ENCODE results near the gene SCAMP2.
"Not testable (repeated sequence)": the region's sequence is repeated elsewhere in the genome, so short reads cannot be mapped to it uniquely, and the experiment has no call there.

The SCAMP2 gene

GRCh38 chr15:74873036-74873755 lies at the start of gene SCAMP2:
SCAMP2 (minus strand) TSS chr15:74873365; CDS start chr15:74873255, 110 bp downstream.
- DNase-seq (ENCODE audit: low read depth in 2 of 2, low spot score in 1 of 2), result peak; percentile 70 to 84

GRCh38 chr15:74920456-74920855 lies 47.3 kb upstream of the SCAMP2 start:
- no peak for DNase-seq (ENCODE audit: low read depth in 2 of 2, low spot score in 1 of 2)

GRCh38 chr15:74917676-74918075 lies 44.5 kb upstream of the SCAMP2 start:
- DNase-seq (ENCODE audit: low read depth in 2 of 2, low spot score in 1 of 2), result no peak

DNA sequence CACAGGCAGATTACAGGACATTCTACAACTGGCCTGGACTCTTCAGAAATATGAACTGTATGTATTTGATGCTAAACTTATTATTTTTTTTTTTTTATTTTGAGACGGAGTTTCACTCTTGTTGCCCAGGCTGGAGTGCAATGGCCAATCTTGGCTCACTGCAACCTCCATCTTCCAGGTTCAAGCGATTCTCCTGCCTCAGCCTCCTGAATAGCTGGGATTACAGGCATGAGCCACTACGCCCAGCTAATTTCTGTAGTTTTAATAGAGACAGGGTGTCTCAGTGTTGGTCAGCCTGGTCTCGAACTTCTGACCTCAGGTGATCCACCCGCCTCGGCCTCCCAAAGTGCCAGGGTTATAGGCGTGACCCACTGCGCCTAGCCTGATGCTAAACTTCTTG lies 40.6 kb upstream of the SCAMP2 start:
- DNase-seq (ENCODE audit: low read depth in 2 of 2, low spot score in 1 of 2), result not testable (repeated sequence)

DNA sequence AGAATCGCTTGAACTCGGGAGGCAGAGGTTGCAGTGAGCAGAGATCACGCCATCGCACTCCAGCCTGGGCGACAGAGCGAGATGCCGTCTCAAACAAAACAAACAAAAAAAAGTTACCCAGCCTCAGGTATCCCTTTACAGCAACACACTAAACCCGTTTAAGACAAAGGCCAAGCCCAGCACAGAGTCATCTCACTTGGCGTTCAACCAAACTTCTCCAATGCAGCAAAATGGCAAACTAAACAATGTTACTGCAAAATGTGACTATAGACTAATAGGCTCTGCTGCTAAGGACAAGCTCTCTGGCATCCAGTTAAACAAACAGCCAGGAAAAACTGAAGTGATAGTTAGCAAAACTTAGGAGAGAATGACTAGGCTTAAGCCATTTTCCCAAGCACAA lies 39.9 kb upstream of the SCAMP2 start:
- no peak for DNase-seq (ENCODE audit: low read depth in 2 of 2, low spot score in 1 of 2)

DNA sequence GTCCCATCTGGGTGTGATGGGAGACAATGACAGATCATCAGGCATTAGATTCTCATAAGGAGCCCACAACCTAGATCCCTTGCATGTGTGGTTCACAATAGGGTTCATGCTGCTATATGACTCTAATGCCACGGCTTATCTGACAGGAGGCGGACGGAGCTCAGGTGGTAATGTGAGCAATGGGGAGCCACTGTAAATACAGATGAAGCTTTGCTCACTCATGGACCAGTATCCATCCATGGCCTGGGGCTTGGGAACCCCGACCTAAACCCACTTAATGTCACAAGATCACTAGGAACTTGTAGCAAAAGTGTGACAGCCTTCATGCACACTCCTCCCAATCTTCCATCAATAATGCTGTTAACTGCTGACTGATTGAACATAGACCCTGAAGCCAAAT lies 35.5 kb upstream of the SCAMP2 start:
- no peak for DNase-seq (ENCODE audit: low read depth in 2 of 2, low spot score in 1 of 2)

GRCh38 chr15:74907163-74907870 lies 34.2 kb upstream of the SCAMP2 start:
- DNase-seq (ENCODE audit: low read depth in 2 of 2, low spot score in 1 of 2), result no peak

GRCh38 chr15:74906450-74907162 lies 33.4 kb upstream of the SCAMP2 start, which contains the start of gene FAM219B:
FAM219B (minus strand) TSS chr15:74906851; CDS start chr15:74906800, 51 bp downstream.
- DNase-seq (ENCODE audit: low read depth in 2 of 2, low spot score in 1 of 2), result peak; percentile 46 to 56

- no peak for DNase-seq (ENCODE audit: low read depth in 2 of 2, low spot score in 1 of 2)
Measured at GRCh38 chr15:74906067-74906449, 32.9 kb upstream of the SCAMP2 start.

DNA sequence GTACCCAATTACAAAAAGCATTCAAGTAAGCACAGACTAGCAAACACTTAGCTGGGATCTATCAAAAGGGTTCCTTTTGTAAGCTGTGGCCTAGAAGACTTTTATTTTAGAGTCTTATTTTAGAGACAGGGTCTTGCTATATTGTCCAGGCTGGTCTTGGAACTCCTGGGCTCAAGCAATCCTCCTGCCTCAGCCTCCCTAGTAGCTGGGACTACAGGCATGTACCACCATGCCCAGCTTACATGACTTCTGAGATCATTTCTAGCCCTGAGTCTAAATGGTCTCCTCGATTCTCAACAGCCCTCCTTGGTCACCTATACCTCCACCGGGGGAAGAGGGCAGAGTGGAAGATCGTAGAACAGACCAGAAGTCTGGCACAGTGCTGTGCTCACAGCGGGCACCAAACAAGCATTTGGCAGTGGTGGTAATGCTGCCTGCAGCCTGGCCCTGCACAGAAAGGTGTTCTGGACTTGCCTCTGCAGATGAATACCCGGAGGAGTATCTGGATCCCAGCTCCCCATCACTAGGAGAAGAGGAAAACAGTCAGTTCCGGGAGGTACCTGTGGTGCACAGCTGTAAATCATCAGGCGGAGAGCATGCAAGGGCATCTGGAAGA lies 31.1 kb upstream of the SCAMP2 start:
- DNase-seq (ENCODE audit: low read depth in 2 of 2, low spot score in 1 of 2), result no peak

GRCh38 chr15:74903676-74904075 lies 30.5 kb upstream of the SCAMP2 start:
- no peak for DNase-seq (ENCODE audit: low read depth in 2 of 2, low spot score in 1 of 2)

GRCh38 chr15:74902295-74903075 lies 29.3 kb upstream of the SCAMP2 start:
- no peak for DNase-seq (ENCODE audit: low read depth in 2 of 2, low spot score in 1 of 2)

DNA sequence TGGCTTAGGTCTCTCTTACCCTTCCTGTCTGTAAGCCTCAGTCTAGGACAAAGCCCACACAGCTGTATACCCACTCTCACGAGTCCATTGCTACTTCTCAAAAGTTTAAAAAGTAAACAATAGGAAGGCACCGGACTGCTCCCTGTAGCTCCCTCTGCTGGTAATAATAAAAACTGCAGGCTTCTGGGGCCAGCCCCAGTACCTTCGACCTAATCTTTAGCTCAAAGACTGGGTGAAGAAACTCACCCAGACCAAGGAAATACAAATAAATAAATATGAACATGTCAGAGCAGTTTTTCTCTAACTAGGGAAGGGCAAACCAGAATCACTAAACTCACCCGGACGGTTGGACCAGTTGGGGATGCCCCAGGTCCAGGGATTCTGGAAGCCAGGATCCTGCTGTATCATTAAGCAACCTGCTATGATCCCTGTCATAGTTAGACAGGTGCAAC lies 28.5 kb upstream of the SCAMP2 start:
- peak in 1 of 2 donors; percentile 38 for DNase-seq (ENCODE audit: low read depth in 2 of 2, low spot score in 1 of 2)

- DNase-seq (ENCODE audit: low read depth in 2 of 2, low spot score in 1 of 2), result no peak
Measured at GRCh38 chr15:74897300-74897701, 24.1 kb upstream of the SCAMP2 start.

GRCh38 chr15:74896316-74896715 lies 23.2 kb upstream of the SCAMP2 start:
- DNase-seq (ENCODE audit: low read depth in 2 of 2, low spot score in 1 of 2), result no peak

GRCh38 chr15:74895830-74896229 lies 22.7 kb upstream of the SCAMP2 start:
- no peak for DNase-seq (ENCODE audit: low read depth in 2 of 2, low spot score in 1 of 2)

GRCh38 chr15:74894383-74894782 lies 21.2 kb upstream of the SCAMP2 start:
- not testable (repeated sequence) for DNase-seq (ENCODE audit: low read depth in 2 of 2, low spot score in 1 of 2)

DNA sequence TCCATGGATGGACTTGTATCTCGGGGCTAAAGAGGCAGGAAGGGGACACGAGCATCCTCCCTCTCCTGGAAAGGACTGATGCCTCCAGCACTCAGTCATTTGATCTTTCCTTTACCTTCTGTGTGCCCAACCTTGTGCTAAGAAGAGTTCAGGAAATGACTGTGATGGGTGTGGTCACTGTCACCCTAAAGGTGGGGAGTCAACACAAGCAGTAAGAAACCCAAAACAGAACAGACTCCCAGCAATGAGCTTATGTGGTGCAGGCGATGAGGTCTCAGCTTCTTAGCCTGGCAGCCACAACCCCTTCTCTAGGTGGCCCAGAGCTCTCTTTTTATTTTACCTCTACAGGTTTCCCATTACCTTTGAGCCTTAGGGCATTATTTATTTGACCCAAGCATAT lies 20.5 kb upstream of the SCAMP2 start:
- no peak for DNase-seq (ENCODE audit: low read depth in 2 of 2, low spot score in 1 of 2)

- DNase-seq (ENCODE audit: low read depth in 2 of 2, low spot score in 1 of 2), result no peak
Measured at GRCh38 chr15:74892931-74893330, 19.8 kb upstream of the SCAMP2 start.

GRCh38 chr15:74892313-74892712 lies 19.1 kb upstream of the SCAMP2 start:
- no peak for DNase-seq (ENCODE audit: low read depth in 2 of 2, low spot score in 1 of 2)

- no peak for DNase-seq (ENCODE audit: low read depth in 2 of 2, low spot score in 1 of 2)
Measured at GRCh38 chr15:74891469-74891868, 18.3 kb upstream of the SCAMP2 start.

Measured in stimulated activated CD8-positive, alpha-beta memory T cell treated with anti-CD3 and anti-CD28 coated beads, Interleukin-4, amount 100 ng/mL, for 4 hours (primary cell).